Breast epithelium (tissue), 4 donors: ENCODE results near the gene SDK1. TPM values are rescaled to one million over a fixed set of nuclear protein-coding genes. Genes with fewer than 3 reads are reported as not detected.

ENCODE experiments used
- DNase-seq, 2 donors: peaks; one replicate each; pipeline ENCODE4 v3.0.0-alpha.2; 2019; ENCODE audit warnings: low spot score in 2 of 2
- H3K27ac ChIP-seq, 2 donors: fragments of 200-600 bp; sonication (generic) in 1 of 2; one replicate each; pipeline ENCODE4 v1.5.1; 2016 to 2019; ENCODE audit warnings: mild to moderate bottlenecking in 1 of 2
- H3K27me3 ChIP-seq, 2 donors: fragments of 200-600 bp; sonication (generic) in 1 of 2; one replicate each; pipeline versions ENCODE4 v1.5.1 to v1.6.0; 2017 to 2019; ENCODE audit warnings: control low read depth in 1 of 2, mild to moderate bottlenecking in 1 of 2
- H3K36me3 ChIP-seq: fragments of 200-600 bp; one replicate; pipeline ENCODE4 v1.5.1; 2019
- H3K4me1 ChIP-seq, 2 donors: fragments of 200-600 bp; sonication (generic); one replicate each; pipeline ENCODE4 v1.5.1; 2016 to 2019; ENCODE audit warnings: control low read depth in 1 of 2
- H3K4me3 ChIP-seq, 3 donors: fragments of 200-600 bp; sonication (generic); 1 replicate in 2 of 3; 2 replicates in 1 of 3; pipeline ENCODE4 v1.5.1; 2016 to 2019; ENCODE audit warnings: mild to moderate bottlenecking in 3 of 3, moderate library complexity in 2 of 3
- H3K9me3 ChIP-seq, 2 donors: fragments of 200-600 bp; sonication (generic) in 1 of 2; one replicate each; pipeline ENCODE4 v1.5.1; 2016 to 2019; ENCODE audit warnings: control low read depth in 1 of 2
- POLR2A ChIP-seq: fragments of 450-650 bp; IDR thresholded peaks from one replicate; pipeline ENCODE4 v1.6.1; 2016; ENCODE audit warnings: antibody characterized with exemption, mild to moderate bottlenecking, moderate library complexity
- POLR2AphosphoS5 ChIP-seq, 3 donors: sonication (generic); formaldehyde crosslinking; IDR thresholded peaks; one replicate each; pipeline ENCODE4 v1.6.1; 2017; ENCODE audit warnings: antibody characterized with exemption in 3 of 3
- intact Hi-C: fragments of 100-400 bp; cut with DNase I; formaldehyde crosslinking; loops from one replicate; pipeline ENCODE4 v1.15.1; 2023; ENCODE audit warnings: low total_unique reads
- total RNA-seq, 3 donors: library from RNA; depleted of rRNA; stranded (reverse); fragments of >200 nt; gene quantifications; one replicate each; pipeline ENCODE4 v1.1.0, GENCODE V29; 2016
- TF ChIP-seq, protein P1 (sequence below), 3 donors: fragments of 450-650 bp; IDR thresholded peaks; one replicate each; pipeline ENCODE4 v1.5.1; 2016 to 2017; ENCODE audit warnings: antibody characterized with exemption in 3 of 3, mild to moderate bottlenecking in 3 of 3, moderate library complexity in 3 of 3

SDK1 gene
- total RNA-seq, 3 donors from 2014 or later: 3.7 to 18.2 (median 6.6) TPM

DNA sequence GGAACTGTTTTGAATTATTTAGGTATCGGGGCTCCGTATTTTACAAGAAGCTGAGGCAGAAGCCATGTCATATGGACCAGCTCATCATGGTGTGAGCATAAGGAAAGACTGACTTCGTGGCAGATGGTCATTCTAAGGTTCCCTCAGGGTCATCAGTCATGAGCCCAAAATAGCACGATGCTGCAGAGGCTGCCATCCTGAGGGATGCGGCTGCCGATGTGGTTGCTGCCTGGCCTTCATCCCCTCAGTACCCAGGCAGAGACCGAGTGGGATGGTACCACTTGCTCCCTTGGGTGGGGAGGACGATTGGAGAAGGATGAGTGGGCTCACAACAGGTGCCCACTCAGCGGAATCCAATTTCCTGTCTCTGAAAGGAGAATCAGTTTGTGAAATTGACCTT, 490.3 kb downstream of the SDK1 start:
- DNase-seq: no peak
- no peaks in the 10 kb centered on the region for H3K27me3 ChIP-seq
- TF ChIP-seq POLR2A (no peak), POLR2AphosphoS5 (IDR thresholded peaks at IDR 0.05) (no peak)
- TF ChIP-seq, protein P1, sequence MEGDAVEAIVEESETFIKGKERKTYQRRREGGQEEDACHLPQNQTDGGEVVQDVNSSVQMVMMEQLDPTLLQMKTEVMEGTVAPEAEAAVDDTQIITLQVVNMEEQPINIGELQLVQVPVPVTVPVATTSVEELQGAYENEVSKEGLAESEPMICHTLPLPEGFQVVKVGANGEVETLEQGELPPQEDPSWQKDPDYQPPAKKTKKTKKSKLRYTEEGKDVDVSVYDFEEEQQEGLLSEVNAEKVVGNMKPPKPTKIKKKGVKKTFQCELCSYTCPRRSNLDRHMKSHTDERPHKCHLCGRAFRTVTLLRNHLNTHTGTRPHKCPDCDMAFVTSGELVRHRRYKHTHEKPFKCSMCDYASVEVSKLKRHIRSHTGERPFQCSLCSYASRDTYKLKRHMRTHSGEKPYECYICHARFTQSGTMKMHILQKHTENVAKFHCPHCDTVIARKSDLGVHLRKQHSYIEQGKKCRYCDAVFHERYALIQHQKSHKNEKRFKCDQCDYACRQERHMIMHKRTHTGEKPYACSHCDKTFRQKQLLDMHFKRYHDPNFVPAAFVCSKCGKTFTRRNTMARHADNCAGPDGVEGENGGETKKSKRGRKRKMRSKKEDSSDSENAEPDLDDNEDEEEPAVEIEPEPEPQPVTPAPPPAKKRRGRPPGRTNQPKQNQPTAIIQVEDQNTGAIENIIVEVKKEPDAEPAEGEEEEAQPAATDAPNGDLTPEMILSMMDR (IDR thresholded peaks at IDR 0.05): no peak
- H3K9me3 ChIP-seq: no peaks in the 10 kb centered on the region
- intact Hi-C loops: no loop called here
- no peaks in the 10 kb centered on the region for H3K4me1 ChIP-seq
- no peak overlapping the region for H3K4me3 ChIP-seq
- H3K27ac ChIP-seq: no peak overlapping the region
- H3K36me3 ChIP-seq: no peaks in the 10 kb centered on the region

DNA sequence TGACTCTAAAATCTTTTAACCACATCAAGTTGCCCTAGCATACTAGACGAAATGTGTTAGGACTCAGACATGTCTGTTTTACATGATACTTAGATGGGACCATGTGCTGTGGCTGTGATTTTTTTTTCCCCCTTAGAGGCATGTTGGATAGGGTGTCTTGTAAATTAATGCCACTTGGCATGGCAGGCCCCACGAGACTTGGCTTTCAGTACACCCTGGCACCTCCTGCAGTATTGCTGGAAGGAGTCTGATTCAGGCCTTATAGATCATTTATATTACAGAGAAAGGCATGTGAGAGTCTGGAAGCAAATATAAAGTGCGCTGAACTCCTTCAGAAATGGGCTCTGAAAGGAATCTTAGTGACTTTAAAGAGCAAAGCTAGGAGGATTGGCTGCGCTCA, 494.1 kb downstream of the SDK1 start:
- intact Hi-C loops: no loop called here
- H3K27ac ChIP-seq: no peak overlapping the region
- no peak for DNase-seq

DNA sequence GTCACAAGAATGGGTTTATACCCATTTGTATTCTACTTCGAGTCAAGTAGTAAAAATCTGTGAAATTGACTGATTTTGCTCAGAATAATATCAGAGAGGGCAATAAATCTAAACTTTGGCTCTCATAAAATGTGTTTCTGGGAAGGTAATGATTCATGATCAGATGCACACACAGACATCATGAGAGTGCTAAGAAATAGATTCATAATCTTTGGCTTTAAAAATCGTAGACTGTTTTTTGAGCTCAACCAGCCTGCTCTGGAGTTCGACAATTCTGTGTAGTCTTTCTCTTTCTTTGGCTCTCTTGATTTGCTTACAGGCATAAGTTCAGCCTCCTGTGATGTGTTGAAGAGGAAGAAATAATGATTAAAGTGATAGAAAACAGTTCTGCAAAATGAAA, 494.7 kb downstream of the SDK1 start:
- H3K36me3 ChIP-seq: no peaks in the 10 kb centered on the region
- H3K27ac ChIP-seq: no peak overlapping the region
- no peak overlapping the region for H3K4me3 ChIP-seq
- no peak for DNase-seq
- no peaks in the 10 kb centered on the region for H3K9me3 ChIP-seq
- H3K4me1 ChIP-seq: no peaks in the 10 kb centered on the region
- TF ChIP-seq POLR2AphosphoS5 (IDR thresholded peaks at IDR 0.05) (no peak), POLR2A (no peak)
- TF ChIP-seq, protein P1 (IDR thresholded peaks at IDR 0.05): no peak
- intact Hi-C loops: no loop called here
- no peaks in the 10 kb centered on the region for H3K27me3 ChIP-seq

More for the DNA sequence above, 494.1 kb downstream of the SDK1 start:
- no peaks in the 10 kb centered on the region for H3K36me3 ChIP-seq
- TF ChIP-seq, protein P1 (IDR thresholded peaks at IDR 0.05): no peak
- TF ChIP-seq POLR2AphosphoS5 (IDR thresholded peaks at IDR 0.05) (no peak), POLR2A (no peak)
- H3K4me3 ChIP-seq: no peak overlapping the region
- H3K9me3 ChIP-seq: no peaks in the 10 kb centered on the region
- H3K4me1 ChIP-seq: no peaks in the 10 kb centered on the region
- H3K27me3 ChIP-seq: no peaks in the 10 kb centered on the region

DNA sequence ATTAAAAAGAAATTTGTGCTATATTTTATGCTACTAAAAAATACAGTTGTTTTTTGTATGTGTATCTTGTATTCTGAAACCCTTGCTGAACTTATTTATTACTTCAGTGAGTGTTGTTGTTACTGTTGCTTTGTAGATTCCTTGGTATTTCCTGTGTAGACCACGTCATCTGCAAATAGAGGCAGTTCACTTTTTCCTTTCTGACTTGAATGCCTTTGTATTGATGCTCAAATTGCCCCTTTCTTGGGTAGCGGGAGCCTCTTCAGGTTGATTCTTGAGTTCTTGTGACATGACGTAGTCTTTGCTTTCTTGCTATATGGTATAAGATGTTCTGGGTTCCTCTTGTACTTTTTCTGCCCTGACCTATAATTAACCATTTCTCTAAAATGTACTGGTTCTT, 504.1 kb downstream of the SDK1 start:
- no peaks in the 10 kb centered on the region for H3K27me3 ChIP-seq
- intact Hi-C loops: no loop called here
- no peak overlapping the region for H3K27ac ChIP-seq
- no peak for DNase-seq
- TF ChIP-seq POLR2AphosphoS5 (IDR thresholded peaks at IDR 0.05) (no peak), POLR2A (no peak)
- TF ChIP-seq, protein P1 (IDR thresholded peaks at IDR 0.05): no peak
- H3K9me3 ChIP-seq: no peaks in the 10 kb centered on the region
- H3K36me3 ChIP-seq: no peaks in the 10 kb centered on the region
- no peaks in the 10 kb centered on the region for H3K4me1 ChIP-seq
- no peak overlapping the region for H3K4me3 ChIP-seq

DNA sequence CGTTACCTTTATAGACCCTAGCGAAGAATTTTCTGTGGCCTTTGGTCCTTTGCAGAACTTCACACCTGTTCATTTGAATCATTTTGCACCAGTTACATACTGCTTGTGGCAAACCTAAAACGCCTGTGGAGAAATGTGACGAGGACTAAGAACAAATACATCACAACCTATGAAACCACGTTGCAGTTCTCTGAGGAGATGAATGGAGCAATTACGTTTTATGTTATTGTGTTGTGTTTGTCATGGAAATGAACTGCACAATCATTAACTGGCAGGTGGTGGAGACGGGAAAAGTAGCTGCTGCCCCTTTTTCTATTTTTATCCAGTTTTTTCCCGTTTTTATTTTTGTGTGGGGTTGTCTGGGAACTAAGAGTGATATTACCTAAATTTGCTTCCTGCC, 505.5 kb downstream of the SDK1 start:
- no peak overlapping the region for H3K27ac ChIP-seq
- no peaks in the 10 kb centered on the region for H3K36me3 ChIP-seq
- DNase-seq: no peak
- no peaks in the 10 kb centered on the region for H3K4me1 ChIP-seq
- TF ChIP-seq, protein P1 (IDR thresholded peaks at IDR 0.05): no peak
- TF ChIP-seq POLR2A: no peak
- no peak for TF ChIP-seq POLR2AphosphoS5 (IDR thresholded peaks at IDR 0.05)
- H3K27me3 ChIP-seq: no peaks in the 10 kb centered on the region
- intact Hi-C loops: no loop called here
- H3K9me3 ChIP-seq: no peaks in the 10 kb centered on the region
- no peak overlapping the region for H3K4me3 ChIP-seq
